AG09309 (cell line): ENCODE measurements around the gene SULF2.

Source experiments
- DNase-seq: peaks from one replicate; pipeline ENCODE4 v3.0.0-alpha.2; 2010; ENCODE audit warnings: low read depth
- H3K4me3 ChIP-seq: 2 replicates; pipeline ENCODE4 v1.5.1; 2011; ENCODE audit warnings: mild to moderate bottlenecking, low read depth, low read length, moderate library complexity; ENCODE audit not compliant: control insufficient read depth
- TF ChIP-seq, protein P1 (sequence below): IDR thresholded peaks from 2 replicates; pipeline ENCODE4 v1.5.1; 2011; ENCODE audit warnings: mild to moderate bottlenecking, low read depth, low read length, inconsistent platforms; ENCODE audit not compliant: insufficient read depth, control insufficient read depth; ENCODE audit errors: missing control alignments

Gene SULF2

DNA sequence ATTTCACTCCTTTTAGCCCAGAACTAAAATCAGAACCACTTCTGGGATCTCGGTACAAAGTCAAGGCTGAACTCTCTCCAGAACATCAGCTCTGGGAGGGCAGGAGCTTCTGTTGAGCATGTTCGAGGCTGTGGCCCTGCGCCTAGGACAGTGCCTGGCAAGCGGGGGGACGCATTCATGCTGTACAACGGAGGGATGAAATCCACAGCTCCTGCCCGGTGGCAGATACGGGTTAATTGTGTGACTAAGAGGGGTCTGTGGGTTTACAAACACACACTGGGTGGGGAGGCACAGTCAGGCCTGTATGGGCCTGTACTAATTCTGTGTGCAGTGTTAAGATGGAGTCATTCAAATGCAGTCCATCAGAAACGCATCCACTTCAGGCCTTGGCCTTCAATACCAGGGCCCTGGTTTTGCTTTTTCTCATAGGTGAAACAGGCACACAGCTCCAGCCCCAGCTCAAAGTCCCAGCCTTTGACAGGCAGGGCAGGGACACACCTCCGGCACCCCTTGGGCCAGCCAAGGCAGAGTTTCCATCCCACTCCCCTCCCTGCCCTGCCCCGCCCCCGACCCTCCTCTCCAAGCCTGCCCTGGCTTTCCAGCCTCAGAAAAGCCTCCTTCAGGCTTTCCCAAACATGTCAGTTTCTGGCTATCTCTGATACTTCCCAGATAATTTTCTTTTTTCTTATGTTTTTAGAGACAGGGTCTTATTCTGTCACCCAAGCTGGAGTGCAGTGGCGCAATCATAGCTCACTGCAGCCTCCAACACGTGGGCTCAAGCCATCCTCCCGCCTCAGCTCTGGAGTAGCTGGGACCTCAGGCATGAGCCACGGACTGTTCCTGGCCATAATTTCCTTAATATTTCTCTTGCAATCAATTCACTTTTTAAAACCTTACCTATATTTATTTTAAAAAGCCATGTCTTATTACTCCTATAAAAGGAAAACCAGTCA lies 109.8 kb downstream of the SULF2 start:
- DNase-seq, result no peak
- no peak overlapping the region for H3K4me3 ChIP-seq
- TF ChIP-seq, protein P1, sequence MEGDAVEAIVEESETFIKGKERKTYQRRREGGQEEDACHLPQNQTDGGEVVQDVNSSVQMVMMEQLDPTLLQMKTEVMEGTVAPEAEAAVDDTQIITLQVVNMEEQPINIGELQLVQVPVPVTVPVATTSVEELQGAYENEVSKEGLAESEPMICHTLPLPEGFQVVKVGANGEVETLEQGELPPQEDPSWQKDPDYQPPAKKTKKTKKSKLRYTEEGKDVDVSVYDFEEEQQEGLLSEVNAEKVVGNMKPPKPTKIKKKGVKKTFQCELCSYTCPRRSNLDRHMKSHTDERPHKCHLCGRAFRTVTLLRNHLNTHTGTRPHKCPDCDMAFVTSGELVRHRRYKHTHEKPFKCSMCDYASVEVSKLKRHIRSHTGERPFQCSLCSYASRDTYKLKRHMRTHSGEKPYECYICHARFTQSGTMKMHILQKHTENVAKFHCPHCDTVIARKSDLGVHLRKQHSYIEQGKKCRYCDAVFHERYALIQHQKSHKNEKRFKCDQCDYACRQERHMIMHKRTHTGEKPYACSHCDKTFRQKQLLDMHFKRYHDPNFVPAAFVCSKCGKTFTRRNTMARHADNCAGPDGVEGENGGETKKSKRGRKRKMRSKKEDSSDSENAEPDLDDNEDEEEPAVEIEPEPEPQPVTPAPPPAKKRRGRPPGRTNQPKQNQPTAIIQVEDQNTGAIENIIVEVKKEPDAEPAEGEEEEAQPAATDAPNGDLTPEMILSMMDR, result no peak

DNA sequence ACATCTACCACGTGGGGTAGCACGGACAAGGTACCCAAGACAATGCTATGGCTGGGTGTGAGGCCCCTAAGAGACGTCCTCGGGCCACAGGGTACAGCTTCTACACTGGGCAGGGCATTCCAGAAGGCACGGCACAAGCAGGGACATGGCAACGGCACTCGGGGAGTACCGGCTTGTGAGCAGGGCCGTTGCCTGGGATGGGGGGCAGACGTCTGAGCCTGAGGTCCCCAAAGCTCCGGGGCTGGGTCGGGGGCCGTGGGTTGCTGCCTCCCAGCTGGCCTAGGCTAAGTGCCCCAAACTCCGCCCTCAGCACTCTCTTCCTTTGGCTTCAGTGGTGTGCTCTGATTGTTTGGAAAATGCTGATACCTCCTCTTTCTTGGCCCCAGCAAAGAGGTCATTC lies 110.6 kb downstream of the SULF2 start:
- TF ChIP-seq, protein P1, result no peak
- H3K4me3 ChIP-seq, result no peak overlapping the region
- DNase-seq, result no peak

DNA sequence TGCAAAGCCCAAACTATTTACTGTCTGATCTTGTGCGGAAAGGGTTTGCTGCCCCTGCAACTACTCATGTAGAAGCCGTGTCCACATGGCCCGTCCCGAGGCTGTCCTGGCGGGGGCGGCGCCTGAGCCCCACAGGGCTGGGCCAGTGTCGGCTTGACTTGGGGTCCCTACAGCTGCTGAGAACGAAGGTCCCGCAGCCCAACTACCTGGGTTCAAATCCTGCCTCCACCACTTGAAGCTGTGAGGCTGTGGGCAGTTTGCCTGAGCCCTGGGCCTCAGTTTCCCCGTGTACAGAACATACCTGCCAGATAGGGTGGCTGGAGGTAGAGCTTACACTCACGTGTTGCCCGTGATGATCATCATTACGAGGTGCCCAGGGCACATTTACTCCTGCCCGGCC lies 111.1 kb downstream of the SULF2 start:
- no peak overlapping the region for H3K4me3 ChIP-seq
- TF ChIP-seq, protein P1, result no peak
- DNase-seq, result no peak

DNA sequence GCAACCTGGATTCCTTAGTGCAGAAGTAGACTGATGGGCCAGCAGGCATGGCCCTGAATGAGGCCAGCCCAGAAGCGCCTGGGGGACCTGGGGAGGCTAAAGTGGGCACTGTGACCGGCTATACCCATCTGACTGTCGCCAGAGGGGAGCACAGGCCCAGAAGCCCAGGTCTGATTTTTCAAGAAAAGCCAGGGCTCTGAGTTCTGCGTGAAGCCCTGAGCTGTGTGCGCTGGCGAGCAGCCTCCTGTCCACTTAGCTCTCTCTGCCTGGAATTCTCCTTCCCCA lies 111.7 kb downstream of the SULF2 start:
- DNase-seq, result no peak
- no peak overlapping the region for H3K4me3 ChIP-seq
- TF ChIP-seq, protein P1, result no peak

DNA sequence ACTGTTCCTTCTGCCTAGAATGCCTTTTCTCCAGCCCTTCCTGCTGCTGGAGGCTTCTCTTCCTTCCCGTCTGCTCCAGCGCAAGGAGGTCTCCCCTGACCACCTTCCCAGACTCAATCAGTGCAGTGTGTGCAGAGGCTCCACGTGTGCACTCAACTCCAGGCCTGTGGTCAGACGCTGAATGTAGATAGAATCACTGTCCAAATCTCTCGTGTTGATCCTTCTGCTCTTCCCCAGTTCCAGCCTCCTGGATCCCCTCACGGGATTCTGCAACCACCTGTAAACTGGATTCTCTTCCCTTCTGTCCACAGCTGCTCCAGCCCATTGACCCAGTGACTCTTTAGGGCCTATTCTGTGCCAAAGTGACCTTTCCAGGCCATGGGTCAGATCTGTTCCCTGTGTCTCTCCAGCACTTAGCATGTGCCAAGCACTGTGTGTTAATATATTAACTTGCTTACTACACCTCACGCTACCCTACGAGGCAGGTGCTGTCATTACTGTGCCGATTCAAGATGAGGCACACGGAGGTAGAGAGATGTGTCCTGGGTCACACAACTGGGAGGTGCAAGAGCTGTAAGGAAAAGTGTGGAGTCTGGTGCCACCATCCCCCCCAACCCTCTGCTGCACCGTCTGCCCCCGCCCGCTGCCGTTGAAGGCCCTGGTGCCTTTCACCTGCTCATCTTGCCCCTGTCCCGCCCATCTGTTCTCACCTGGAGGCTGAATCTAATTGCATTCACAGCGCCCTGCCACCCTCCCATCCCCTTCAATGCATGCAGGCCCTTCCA lies 112.2 kb downstream of the SULF2 start:
- TF ChIP-seq, protein P1, result no peak
- no peak overlapping the region for H3K4me3 ChIP-seq
- no peak for DNase-seq

DNA sequence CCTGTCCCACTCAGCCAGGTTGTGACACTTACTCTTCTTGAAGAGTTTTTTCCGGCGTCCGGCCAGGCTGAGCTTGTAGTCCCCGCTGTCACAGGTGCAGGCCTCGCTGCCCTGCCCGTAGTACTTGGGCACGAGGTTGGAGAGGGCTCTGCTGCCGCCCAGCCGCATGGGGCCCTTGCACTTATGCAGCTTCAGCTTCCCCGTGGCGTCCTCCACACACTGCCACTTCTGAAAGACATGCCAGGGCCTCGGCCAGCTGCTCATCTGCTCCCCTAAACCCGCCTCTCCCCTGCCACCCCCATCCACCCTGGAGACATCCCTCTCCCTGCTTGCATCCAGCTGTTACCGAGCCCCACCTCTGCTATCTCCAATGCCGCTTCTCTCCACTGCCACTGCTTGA lies 113.1 kb downstream of the SULF2 start:
- DNase-seq, result no peak
- TF ChIP-seq, protein P1, result no peak
- H3K4me3 ChIP-seq, result no peak overlapping the region
